Epithelial cell of proximal tubule (primary cell): ENCODE measurements around the gene RECQL5. TPM values are rescaled to one million over a fixed set of nuclear protein-coding genes. Genes with fewer than 3 reads are reported as not detected.

Experiments
- DNase-seq: peaks from one replicate; pipeline ENCODE4 v3.0.0-alpha.2; 2011; ENCODE audit warnings: low read depth
- H3K4me3 ChIP-seq: 2 replicates; pipeline ENCODE4 v1.5.1; 2011; ENCODE audit warnings: low read depth, mild to moderate bottlenecking, low read length
- total RNA-seq: library from RNA; depleted of rRNA; stranded (reverse); fragments of >200 nt; gene quantifications from 2 replicates; pipeline ENCODE4 v1.2.3, GENCODE V29; 2015
- TF ChIP-seq, protein P1 (sequence below): conservative IDR thresholded peaks from 2 replicates; pipeline ENCODE4 v1.5.1; 2012; ENCODE audit warnings: low read depth, mild to moderate bottlenecking, low read length

The RECQL5 gene
- total RNA-seq, 1 donor from 2014 or later = 25.7 TPM

GRCh38 chr17:75664099-75664549 is 2.8 kb downstream of the RECQL5 start:
- TF ChIP-seq, protein P1, sequence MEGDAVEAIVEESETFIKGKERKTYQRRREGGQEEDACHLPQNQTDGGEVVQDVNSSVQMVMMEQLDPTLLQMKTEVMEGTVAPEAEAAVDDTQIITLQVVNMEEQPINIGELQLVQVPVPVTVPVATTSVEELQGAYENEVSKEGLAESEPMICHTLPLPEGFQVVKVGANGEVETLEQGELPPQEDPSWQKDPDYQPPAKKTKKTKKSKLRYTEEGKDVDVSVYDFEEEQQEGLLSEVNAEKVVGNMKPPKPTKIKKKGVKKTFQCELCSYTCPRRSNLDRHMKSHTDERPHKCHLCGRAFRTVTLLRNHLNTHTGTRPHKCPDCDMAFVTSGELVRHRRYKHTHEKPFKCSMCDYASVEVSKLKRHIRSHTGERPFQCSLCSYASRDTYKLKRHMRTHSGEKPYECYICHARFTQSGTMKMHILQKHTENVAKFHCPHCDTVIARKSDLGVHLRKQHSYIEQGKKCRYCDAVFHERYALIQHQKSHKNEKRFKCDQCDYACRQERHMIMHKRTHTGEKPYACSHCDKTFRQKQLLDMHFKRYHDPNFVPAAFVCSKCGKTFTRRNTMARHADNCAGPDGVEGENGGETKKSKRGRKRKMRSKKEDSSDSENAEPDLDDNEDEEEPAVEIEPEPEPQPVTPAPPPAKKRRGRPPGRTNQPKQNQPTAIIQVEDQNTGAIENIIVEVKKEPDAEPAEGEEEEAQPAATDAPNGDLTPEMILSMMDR = no peak
- DNase-seq = no peak
- H3K4me3 ChIP-seq = no peak overlapping the region

- H3K4me3 ChIP-seq = no peak overlapping the region
- DNase-seq = no peak
- TF ChIP-seq, protein P1 = no peak
These were observed 4.4 kb downstream of the RECQL5 start for GRCh38 chr17:75662511-75662910.

- H3K4me3 ChIP-seq = no peak overlapping the region
- TF ChIP-seq, protein P1 = no peak
- DNase-seq = no peak
These were observed 5.4 kb downstream of the RECQL5 start for GRCh38 chr17:75661531-75661930.

DNA sequence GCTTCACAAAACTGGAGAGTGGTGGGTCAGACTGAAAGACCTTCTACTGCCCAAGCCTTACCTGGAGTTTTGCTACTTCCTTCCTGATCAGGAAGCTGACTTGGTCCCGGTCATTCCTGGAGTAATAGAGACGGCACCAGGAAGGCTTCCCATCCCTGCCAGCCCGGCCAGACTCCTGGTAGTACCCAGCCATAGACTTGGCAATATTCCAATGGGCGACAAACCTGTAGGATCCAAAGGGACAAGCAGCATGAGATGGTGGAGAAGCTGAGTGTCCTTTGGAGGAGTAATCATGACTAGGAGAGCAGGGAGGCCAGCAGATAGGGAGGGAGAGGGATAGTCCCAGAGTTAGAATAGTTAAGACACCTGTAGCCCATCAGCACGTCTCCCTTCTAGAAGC is 8.7 kb downstream of the RECQL5 start:
- no peak for DNase-seq
- no peak overlapping the region for H3K4me3 ChIP-seq
- TF ChIP-seq, protein P1 = no peak

DNA sequence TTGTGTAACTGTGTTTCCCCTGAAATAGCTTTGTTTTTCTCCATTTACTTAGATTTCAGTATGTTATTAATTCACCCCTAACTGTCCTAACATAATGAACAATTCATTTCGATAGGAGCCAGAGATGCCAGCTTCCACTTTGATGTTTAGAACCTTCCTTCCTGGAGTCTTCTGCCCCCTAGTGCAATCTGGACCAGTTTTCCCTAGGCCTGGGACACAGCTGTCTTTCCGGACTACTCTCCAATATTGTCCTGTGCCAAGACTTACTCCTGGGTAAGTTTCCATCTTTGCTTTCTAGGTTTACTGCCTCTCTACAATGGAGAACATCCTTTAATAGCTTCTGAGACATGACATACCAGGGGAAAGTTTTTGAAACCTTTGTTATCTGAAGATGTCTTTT is 12.8 kb downstream of the RECQL5 start:
- TF ChIP-seq, protein P1 = peak; percentile 47
- no peak for DNase-seq
- H3K4me3 ChIP-seq = no peak overlapping the region

DNA sequence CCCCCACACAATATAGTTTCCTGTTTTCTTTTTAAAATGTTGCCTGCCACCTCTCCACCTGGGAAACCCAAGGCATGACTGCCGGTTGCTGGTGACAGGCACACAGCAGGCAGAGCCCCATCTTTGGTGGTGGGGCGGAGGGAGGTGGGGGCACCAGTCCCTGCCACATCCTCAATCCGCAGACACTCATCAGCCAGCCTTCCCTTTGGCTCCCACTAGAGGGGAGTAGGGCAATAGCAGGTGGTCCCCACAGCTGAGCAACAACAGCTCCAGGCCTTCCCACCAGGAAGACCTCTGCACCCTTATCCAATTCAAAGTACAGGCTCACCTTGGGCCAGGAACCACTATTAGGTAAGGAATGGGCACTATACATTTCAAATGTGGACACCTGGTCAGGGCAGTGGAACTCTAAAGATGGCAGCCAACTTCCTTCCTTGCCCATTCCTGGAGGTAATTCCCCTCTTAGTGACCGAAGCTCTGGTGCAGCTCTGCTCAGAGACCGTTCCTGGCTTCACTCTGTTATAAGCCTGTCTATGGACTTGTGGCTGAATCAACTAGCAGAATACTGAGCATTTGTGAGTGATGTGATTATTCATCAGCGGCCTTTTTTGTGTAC is 13.9 kb downstream of the RECQL5 start:
- no peak for DNase-seq

More for the DNA sequence above, 13.9 kb downstream of the RECQL5 start:
- no peak overlapping the region for H3K4me3 ChIP-seq
- TF ChIP-seq, protein P1 = peak; percentile 84
